Prostate gland (tissue), 2 donors: Measurements from ENCODE around the gene TRAPPC3.

Experiments
- CTCF ChIP-seq, 4 experiments: fragments of 200-600 bp in 2 of 4; fragments of 450-650 bp in 2 of 4; sonication (generic) in 2 of 4; IDR thresholded peaks; 1 replicate in 3 of 4; 2 replicates in 1 of 4; pipeline ENCODE4 v1.5.1; 2016 to 2019; ENCODE audit warnings: antibody characterized with exemption in 4 of 4, mild to moderate bottlenecking in 2 of 4, moderate library complexity in 2 of 4
- POLR2A ChIP-seq: fragments of 450-650 bp; IDR thresholded peaks from one replicate; pipeline ENCODE4 v1.6.1; 2016; ENCODE audit warnings: antibody characterized with exemption, mild to moderate bottlenecking
- POLR2AphosphoS5 ChIP-seq: sonication (generic); formaldehyde crosslinking; IDR thresholded peaks from one replicate; pipeline ENCODE4 v1.6.1; 2017; ENCODE audit warnings: antibody characterized with exemption

GRCh38 chr1:36115200-36115669 lies 34.1 kb downstream of the TRAPPC3 start:
- TF ChIP-seq CTCF (IDR thresholded peaks at IDR 0.05) (no peak), POLR2AphosphoS5 (no peak), POLR2A (no peak)
